ELR (cell line): ENCODE data around the gene KLK4.

ENCODE experiments used
- DNase-seq: peaks from one replicate; pipeline ENCODE4 v3.0.0-alpha.2; 2015; ENCODE audit warnings: low read depth

Gene KLK4

GRCh38 chr19:50878851-50879250 is 32.3 kb downstream of the KLK4 start:
- no peak for DNase-seq

- DNase-seq, result no peak
Observed at GRCh38 chr19:50877338-50877737, 33.9 kb downstream of the KLK4 start.

GRCh38 chr19:50876456-50876855 is 34.7 kb downstream of the KLK4 start:
- no peak for DNase-seq

- DNase-seq, result no peak
Observed at GRCh38 chr19:50875795-50876422, 35.3 kb downstream of the KLK4 start.

- DNase-seq, result no peak
Observed at GRCh38 chr19:50874211-50874610, 37.0 kb downstream of the KLK4 start.

- no peak for DNase-seq
Observed at GRCh38 chr19:50873056-50873455, 38.1 kb downstream of the KLK4 start, which contains the start of gene KLK2. KLK2 (plus strand) TSS chr19:50873439; CDS start chr19:50873474, 35 bp downstream.

- DNase-seq, result no peak
Observed at GRCh38 chr19:50870417-50871089, 40.6 kb downstream of the KLK4 start.

GRCh38 chr19:50869479-50869878 is 41.7 kb downstream of the KLK4 start:
- no peak for DNase-seq

- DNase-seq, result no peak
Observed at GRCh38 chr19:50861496-50862286, 49.5 kb downstream of the KLK4 start.

GRCh38 chr19:50861010-50861409 is 50.2 kb downstream of the KLK4 start:
- no peak for DNase-seq

- no peak for DNase-seq
Observed at GRCh38 chr19:50859849-50860248, 51.3 kb downstream of the KLK4 start.

GRCh38 chr19:50858886-50859285 is 52.3 kb downstream of the KLK4 start:
- no peak for DNase-seq

- DNase-seq, result no peak
Observed at GRCh38 chr19:50857366-50857765, 53.8 kb downstream of the KLK4 start.
